KBM-7 (cell line): ENCODE measurements around the gene PPP3CA.
"Not testable (repeated sequence)": the region's sequence is repeated elsewhere in the genome, so short reads cannot be mapped to it uniquely, and the experiment has no call there.

ENCODE experiments used
- DNase-seq: peaks from one replicate; pipeline ENCODE4 v3.0.0-alpha.2; 2015
- in situ Hi-C: fragments of 300-500 bp; cut with MboI; formaldehyde crosslinking; loops from 2 replicates; pipeline ENCODE4 v1.14.3; 2020; ENCODE audit warnings: low sequenced_read_pairs, low pct_unique_long_range_greater_than_20kb, mixed read lengths

Gene PPP3CA

GRCh38 chr4:101191302-101192098 lies 155.8 kb downstream of the PPP3CA start:
- in situ Hi-C loops, result no loop called here
- no peak for DNase-seq

DNA sequence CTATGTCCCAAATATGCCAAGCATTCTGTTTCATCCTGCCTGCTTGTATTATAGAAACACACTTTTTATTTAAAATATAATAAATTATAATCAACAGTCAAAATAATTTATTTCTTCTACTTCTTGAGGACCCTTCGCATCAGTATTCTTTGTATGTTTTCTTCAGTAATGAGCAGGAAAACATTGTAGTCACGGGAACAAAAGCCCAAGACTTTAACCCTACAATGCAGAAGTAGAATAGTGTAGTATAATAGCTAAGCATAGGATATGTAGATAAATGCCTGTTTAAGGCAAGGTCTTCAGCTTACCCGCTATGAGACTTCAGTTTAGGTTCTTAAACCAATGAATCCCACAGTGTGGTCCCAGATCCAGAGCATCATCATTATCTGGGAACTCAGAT lies 156.6 kb downstream of the PPP3CA start:
- DNase-seq, result no peak
- in situ Hi-C loops, result no loop called here

GRCh38 chr4:101188906-101189305 lies 158.4 kb downstream of the PPP3CA start:
- DNase-seq, result no peak
- in situ Hi-C loops, result no loop called here

- DNase-seq, result no peak
- in situ Hi-C loops, result no loop called here
These were observed 159.5 kb downstream of the PPP3CA start for GRCh38 chr4:101187841-101188240.

GRCh38 chr4:101186567-101187184 lies 160.7 kb downstream of the PPP3CA start:
- in situ Hi-C loops, result no loop called here

GRCh38 chr4:101184668-101185067 lies 162.7 kb downstream of the PPP3CA start:
- no peak for DNase-seq
- in situ Hi-C loops, result no loop called here

More at GRCh38 chr4:101186567-101187184, 160.7 kb downstream of the PPP3CA start:
- DNase-seq, result peak; percentile 32

DNA sequence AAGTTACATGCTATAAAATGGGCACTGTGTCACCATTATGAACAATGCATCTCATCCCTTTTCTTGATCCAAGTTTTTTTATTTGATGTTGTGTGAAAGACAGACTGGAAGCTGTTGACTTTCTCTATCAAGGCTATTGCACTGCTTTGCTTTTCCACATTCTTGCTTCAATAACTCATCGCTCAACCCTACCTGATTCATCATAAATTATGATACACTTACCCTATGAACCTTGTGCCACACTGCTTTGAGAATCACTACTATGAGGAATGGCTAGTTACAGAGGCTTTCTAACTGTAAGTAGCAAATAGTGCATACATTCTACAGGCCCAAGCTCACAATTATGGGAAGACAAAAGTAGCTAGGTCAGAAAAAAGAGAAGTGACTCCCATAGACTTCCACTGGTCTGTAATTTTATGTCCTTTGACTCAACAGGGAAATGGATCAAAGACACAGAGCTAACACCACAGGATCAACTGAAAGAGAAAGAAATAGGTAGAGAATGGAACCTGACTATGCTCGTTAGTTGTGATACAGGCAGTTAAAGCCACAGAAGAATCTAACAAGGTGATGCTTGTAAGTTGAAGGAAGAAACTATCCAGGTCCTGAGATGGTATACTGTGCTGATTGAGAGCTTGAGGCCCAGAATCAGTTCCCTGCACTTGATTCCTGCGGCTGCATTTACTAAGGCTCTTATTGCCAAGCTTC lies 163.5 kb downstream of the PPP3CA start:
- in situ Hi-C loops, result no loop called here
- no peak for DNase-seq

GRCh38 chr4:101183221-101183620 lies 164.1 kb downstream of the PPP3CA start:
- in situ Hi-C loops, result no loop called here
- DNase-seq, result no peak

DNA sequence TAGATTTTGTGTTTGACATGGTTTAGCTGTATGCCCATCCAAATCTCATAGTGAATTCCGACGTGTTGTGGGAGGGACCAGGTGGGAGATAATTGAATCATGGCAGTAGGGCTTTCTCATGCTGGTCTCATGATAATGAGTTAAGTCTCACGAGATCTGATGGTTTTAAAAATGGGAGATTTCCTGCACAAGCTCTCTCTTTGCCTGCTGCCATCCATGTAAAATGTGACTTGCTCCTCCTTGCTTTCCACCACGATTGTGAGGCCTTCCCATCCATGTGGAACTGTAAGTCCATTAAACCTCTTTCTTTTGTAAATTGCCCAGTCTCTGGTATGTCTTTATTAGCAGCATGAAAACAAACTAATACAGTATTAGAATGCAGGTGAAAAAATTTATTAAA lies 164.6 kb downstream of the PPP3CA start:
- DNase-seq, in situ Hi-C loops: not testable (repeated sequence)

GRCh38 chr4:101178731-101179130 lies 168.6 kb downstream of the PPP3CA start:
- DNase-seq, result no peak
- in situ Hi-C loops, result no loop called here

DNA sequence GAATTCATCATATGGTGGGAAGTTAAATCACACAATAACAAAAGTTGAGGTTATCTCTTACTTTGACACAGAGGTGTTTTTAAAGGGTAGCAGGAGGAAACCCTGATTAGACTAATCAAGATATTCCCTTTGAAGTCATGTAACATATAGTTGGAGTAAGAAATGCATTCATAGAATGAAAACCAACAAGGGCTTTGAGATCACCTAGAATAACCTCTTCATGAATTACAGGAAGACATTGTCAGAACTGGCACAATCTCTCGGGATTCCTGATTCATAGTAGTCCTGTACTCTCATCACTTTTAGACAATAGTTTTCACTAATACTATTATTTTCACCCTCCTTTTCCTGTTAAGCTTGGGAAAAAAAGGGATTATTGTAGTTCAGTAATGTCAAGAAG lies 170.2 kb downstream of the PPP3CA start:
- in situ Hi-C loops, result no loop called here
- no peak for DNase-seq

DNA sequence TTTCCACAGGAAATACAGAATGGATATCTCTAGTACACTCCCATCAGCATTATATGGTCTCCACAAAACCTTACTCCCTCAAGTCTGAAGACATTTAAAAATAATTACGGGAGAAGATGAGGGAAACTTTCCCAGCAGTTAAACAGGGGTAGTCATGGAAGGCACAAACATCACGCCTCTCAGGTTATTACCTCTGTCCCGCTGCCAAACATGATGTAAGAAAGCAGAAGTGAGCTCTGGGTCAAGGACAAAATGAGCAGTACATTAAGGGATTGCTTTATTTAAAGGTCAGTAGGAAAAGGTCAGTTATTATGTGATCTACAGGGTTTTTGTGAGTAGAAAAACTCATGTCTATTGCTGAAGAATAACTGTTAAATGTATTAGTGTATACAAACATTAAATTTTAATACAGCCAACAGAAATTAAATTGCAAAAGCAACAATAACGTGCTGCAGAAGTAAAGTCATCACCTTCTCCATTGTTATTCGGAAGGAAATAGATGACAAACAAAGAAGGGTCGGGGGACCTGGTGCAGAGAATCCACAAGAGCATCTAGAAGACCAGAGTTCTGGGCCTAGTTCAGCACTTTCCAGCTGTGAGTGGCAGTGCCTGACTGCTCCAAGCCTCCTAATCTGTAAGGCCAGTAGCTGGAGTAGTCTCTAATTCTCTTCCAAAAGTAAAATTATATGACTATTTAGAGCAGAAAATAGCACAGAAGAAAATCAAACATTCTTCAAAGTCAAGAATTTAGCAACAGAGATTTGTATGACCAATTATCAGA lies 171.2 kb downstream of the PPP3CA start:
- in situ Hi-C loops, result no loop called here
- no peak for DNase-seq

GRCh38 chr4:101174679-101175345 lies 172.5 kb downstream of the PPP3CA start:
- DNase-seq, result no peak
- in situ Hi-C loops, result no loop called here

DNA sequence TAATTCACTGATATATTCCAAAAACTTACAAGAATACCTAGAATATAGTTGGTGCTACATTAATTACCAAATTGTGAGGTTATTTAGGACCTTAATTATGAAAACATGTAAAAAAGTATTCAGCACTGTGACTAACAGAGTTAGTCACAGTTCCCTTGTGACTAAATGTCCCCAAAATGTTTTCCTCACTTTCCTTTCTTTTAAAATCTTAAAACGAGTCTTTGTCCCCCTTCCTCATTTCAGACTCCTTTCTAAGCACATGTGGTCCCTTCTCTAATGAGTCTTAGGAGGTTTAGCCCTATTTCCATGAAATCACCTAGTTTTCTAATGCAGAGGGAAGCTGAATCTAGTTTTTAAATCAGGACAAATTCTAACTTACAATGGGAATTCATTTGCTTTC lies 175.0 kb downstream of the PPP3CA start:
- in situ Hi-C loops, result no loop called here
- no peak for DNase-seq

GRCh38 chr4:101171747-101172146 lies 175.6 kb downstream of the PPP3CA start:
- no peak for DNase-seq
- in situ Hi-C loops, result no loop called here

DNA sequence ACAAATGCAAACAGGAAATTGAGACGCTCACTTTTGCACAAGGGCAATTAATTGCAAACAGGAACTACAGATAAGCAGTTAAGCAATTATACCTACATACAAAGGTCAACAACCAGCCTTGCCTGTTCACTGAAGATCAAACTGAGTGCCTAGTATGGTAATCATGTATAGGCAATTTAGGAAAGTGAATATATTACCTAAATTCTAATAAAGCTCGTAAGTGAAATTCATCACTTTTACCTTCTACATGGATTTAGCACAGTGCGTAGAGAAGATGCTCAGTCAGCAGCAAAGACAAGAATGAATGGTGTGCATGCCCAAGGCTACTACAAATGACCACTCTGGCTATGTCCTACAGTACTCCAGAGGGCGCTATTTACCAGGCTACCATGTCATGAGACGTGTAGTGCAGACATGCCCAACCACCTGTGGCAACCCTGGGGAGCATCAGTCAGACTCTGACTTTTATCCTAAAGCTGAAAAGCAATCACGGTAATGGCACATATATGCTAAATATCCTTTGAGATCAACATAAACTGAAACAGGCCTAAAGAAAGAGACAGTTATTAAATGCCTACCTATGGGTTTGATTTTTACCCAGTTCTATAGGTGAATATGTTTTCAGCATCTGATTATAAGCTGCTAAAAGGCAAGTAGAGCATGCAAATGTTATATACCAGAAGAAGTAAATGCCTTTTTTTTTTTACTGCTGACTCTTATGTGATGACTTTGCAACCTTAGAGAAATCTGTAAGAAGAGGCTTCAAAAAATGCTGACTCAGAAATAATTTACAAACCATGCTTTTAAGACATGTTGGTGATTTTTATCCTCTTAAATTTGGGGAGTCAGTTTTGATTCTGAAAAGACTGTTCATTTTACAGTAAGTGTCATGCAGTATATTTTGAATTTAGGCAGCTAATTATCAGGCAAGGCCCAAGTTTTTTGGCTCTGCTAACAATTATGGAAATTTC lies 178.0 kb downstream of the PPP3CA start:
- peak; percentile 74 for DNase-seq
- in situ Hi-C loops, result no loop called here

DNA sequence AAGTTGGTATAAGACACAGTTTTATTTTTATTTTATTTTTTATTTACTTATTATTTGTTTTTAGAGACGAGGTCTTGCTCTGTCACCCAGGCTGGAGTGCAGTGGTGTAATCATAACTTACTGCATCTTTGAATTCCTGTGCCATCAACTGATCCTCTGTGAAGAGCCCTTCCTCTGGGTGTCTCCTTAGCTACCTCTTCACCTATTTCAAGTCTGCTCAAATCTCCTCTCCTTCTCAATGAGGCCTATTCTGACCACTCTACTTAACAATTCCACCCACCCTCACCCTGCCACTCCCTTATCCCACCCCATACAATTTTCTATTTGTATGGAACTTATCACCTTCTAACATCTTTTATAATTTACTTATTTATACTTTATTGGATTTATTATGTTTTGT lies 183.4 kb downstream of the PPP3CA start:
- DNase-seq, result no peak
- in situ Hi-C loops, result no loop called here

DNA sequence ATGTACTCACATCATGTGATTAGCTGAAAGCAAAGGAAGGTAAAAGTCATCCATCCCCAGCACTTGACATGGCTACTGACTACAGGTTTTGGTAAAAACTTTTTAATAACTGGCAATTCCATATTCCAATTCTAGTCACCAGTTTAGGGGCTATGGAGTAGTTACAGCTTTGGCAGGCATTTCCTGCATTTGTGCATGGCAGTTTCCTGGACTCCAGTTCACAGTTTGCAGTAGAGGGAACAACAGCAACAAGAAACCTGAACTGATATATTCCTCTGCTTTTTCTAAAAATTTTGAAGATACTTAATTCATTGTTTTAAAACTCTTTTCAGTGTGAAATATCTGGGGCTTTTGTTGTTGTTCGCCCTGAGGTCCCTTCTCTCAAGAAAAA lies 184.3 kb downstream of the PPP3CA start:
- no peak for DNase-seq
- in situ Hi-C loops, result no loop called here
